Raji (cell line): ENCODE results near the gene TTLL13.

ENCODE experiments used
- POLR2A ChIP-seq: IDR thresholded peaks from 2 replicates; pipeline ENCODE4 v1.6.1; 2011; ENCODE audit warnings: low read depth, low read length, control low read depth; ENCODE audit not compliant: insufficient read depth

TTLL13 gene

GRCh38 chr15:90286678-90287077, 37.3 kb downstream of the TTLL13 start:
- TF ChIP-seq POLR2A, result no peak

GRCh38 chr15:90287101-90287500, 37.7 kb downstream of the TTLL13 start:
- no peak for TF ChIP-seq POLR2A

DNA sequence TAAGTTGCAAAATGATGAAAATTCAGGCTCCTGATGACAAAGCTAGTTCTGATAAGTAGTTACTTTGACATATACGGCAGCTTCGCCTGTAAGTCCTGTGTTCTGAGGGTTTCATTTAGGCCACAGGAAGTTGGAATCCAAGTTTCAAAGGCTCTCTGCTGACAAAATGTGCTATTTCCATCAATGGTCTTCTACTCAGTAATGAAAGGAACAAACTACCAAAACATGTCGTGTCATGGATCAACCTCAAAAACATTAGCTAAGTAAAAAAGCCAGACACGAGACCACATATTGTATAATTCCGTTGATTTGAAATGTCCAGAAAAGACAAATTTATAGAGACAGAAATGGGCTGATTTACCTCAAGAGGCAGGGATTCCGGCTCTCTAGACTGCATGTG, 38.6 kb downstream of the TTLL13 start:
- no peak for TF ChIP-seq POLR2A

DNA sequence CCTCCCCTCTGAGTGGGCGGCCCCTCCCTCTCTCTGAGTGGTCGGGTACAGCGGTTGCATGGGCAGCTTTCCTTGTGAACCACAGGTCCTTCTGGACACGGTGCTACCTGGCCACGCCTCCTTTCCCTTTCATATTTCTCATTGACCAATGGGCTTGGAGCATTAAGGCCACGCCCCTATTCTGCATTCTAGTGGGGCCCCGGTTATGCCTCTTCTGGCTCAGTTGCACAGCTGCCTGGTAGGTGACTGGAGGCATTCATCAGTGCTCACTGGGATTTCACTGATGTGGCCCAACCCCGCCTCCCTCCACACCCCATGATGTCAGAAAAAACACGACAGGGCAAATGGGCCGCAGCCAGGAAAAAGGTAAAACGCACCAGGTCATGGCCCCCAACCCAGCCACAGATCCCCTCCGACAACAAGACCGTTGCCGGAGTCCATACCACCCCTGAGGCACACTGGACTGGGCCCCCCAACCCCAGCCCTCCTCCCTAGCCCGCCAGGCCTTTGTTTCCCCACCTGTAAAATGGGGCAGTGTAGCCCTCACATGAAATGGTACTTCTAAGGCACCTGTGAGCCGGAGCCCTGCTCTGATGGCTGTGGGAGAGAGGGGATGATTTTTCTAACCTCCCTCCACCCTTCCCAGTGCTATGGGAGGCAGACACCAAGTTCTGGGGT, 42.5 kb downstream of the TTLL13 start:
- no peak for TF ChIP-seq POLR2A

DNA sequence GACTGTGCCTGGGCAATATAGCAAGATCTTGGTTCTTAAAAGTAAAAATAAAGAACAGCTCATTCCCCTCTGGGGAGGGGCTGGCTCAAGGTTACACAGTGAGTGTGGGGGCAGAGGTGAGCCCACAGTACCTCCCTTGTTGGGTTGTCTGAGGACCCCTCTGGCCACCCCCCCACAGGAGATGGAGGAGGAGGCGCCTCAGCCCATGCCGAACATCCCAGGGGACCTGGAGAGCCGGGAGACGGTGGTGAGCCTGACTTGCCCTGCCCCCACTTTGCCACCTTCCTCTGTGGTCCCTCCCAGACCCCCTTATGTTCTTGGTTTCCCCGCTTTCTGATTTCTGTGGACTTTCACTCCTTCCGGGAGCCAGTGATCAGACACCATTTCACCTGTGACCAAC, 44.8 kb downstream of the TTLL13 start:
- TF ChIP-seq POLR2A, result no peak

GRCh38 chr15:90294601-90295269, 45.4 kb downstream of the TTLL13 start:
- no peak for TF ChIP-seq POLR2A

DNA sequence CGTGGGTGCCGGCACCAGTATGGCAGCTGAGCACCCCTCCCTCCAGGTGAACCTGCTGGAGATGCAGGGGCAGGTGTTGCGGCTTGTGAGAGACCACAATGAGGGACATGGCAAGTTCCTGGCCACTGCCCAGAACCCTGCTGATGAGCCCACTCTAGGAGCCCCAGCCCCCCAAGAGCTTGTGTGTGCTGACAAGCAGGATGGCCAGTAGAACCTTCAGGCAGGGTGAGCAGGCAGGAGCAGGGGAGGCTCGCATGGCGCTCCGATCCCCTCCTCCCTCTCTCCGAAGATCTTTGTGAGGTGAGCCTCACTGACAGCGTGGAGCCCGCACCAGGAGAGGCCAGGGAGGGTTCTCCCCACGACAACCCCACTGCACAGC, 45.9 kb downstream of the TTLL13 start:
- no peak for TF ChIP-seq POLR2A

GRCh38 chr15:90297021-90297420, 47.7 kb downstream of the TTLL13 start:
- TF ChIP-seq POLR2A, result no peak

GRCh38 chr15:90300541-90300940, 51.2 kb downstream of the TTLL13 start:
- TF ChIP-seq POLR2A, result no peak

- no peak for TF ChIP-seq POLR2A
These were observed 51.8 kb downstream of the TTLL13 start for GRCh38 chr15:90300988-90301706.

DNA sequence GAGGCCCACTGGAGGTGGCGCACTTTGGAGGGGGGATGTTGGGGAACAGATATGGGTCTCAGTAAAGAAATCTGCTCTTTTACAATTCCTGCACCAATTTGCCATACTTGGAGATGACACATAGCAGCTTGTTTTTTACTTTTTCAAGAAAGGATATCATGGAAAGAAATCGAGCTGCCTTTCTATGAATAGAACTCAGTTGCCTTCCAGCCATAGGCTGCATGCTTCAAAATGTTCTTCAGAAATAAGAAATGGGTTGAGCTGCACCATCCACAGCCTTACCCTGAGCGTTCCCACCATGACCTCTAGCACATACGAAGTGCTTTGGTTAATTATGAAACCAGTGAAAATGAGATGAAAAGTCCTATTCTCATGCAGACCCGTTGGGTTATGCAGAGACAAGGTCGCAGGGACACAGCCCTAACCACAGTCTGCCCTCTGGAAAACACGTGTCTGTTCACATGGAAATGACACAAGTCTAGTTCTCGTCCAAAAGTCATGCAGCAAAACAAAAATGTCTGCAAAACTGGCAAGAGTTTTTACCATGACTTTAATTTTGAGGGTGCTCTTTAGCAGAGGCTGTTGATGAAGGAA, 52.4 kb downstream of the TTLL13 start:
- TF ChIP-seq POLR2A, result no peak

DNA sequence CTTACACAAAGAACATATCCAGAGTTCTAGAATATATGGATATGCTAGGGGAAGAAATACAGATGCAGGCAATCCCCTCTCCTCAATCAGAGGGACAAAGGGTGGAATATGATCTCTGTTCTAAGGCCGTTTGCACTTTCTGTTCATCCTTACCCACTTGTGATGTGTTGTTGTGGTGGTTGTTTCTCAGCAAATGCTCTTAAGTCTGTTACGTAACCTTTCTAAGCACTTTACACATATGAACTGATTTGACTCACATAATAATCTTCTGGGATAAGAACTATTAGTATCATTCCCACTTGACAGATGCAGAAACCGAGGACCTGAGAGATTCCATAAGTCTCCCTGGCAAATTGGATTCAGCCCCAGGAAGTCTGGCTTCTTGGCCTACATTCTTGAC, 56.6 kb downstream of the TTLL13 start:
- no peak for TF ChIP-seq POLR2A

DNA sequence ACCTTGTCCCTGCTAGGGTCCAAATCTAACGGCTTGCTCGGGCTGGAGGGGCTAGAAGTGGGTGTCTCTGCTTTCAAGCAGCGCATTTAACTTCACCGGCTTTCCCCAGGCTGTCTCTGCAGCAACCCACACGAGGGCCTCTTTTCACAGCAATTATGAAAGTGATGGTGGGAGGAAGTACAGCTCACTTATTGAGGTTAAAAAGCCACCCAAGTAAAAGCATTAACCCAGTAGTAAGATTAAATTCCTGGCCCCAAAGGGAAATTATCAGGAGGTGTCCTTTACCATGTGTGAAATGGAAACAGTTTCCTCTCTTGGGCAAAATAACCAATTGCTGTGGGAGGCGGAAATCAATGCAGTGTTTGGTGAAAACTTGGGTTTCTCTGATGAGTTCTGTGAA, 57.2 kb downstream of the TTLL13 start:
- TF ChIP-seq POLR2A, result no peak

DNA sequence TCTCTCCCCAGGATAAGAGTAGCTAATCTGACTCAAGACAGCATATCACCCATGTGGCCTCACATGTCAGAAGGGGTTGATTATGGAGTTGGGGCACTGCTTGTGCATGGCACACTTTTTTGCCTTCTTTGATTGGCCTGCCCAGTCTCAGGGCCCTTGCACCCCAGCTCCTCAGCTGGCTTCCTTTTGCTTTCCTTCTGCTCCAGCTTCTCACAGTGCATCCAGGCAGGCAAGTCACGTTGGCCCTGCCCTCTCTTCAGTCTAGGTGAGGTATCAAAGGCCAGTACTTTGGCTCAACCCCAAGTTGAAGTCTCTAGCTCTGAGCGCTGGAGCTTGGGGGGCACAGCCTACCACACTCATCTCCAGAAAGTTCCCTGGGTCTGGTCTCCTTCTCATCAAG, 58.3 kb downstream of the TTLL13 start:
- TF ChIP-seq POLR2A, result no peak

DNA sequence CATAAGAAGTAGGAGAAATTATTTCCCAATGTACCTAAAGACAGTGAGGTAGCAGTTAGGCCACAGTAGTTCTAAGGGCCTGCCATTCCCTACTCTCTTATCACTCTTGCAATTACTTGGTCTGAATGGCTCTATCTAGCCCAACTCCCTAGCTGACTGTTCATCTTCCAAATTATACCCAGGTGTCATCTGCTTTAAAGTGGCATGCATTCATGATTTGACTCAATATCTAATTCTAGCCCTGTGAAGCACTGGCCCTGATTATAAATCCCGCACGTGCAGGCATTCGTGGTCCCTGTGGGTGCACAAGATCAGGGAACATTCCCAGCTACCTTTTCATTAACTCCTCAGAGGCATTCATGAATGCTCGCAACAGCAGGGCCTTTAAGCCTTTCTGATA, 59.7 kb downstream of the TTLL13 start:
- TF ChIP-seq POLR2A, result no peak
